ENCODE results near the gene KRT8.

DNA sequence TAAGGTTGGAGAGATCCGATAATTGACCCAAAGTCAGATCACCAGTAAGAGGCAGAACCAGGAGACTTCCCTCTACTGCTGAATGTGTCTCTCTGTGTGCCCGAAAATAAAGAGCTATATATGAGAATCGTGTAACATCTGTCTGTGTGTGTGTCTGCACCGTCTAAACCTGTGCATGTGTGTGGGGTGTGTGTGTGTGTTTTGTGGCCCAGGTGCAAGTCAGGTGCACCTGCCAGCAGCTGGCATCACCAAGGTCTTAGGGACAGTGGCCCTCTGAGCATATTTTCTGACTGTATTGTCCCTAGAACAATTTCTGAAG, 31.4 kb downstream of the KRT8 start:
- TF ChIP-seq ZBED1 (IDR thresholded peaks at IDR 0.05; ENCODE audit: borderline replicate concordance) (no peak), SREBF2 (IDR thresholded peaks at IDR 0.05; ENCODE audit: low read length) (no peak), CREB1 (IDR thresholded peaks at IDR 0.05; ENCODE audit: low read depth) (no peak)
- TF ChIP-seq, protein P1, sequence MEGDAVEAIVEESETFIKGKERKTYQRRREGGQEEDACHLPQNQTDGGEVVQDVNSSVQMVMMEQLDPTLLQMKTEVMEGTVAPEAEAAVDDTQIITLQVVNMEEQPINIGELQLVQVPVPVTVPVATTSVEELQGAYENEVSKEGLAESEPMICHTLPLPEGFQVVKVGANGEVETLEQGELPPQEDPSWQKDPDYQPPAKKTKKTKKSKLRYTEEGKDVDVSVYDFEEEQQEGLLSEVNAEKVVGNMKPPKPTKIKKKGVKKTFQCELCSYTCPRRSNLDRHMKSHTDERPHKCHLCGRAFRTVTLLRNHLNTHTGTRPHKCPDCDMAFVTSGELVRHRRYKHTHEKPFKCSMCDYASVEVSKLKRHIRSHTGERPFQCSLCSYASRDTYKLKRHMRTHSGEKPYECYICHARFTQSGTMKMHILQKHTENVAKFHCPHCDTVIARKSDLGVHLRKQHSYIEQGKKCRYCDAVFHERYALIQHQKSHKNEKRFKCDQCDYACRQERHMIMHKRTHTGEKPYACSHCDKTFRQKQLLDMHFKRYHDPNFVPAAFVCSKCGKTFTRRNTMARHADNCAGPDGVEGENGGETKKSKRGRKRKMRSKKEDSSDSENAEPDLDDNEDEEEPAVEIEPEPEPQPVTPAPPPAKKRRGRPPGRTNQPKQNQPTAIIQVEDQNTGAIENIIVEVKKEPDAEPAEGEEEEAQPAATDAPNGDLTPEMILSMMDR (IDR thresholded peaks at IDR 0.05 in 2 of 3, conservative IDR thresholded peaks at IDR 0.05 in 1 of 3; ENCODE audit: control insufficient read depth in 2 of 3, extremely low read depth in 1 of 3, insufficient read depth in 1 of 3, low read depth in 3 of 3, low read length in 3 of 3), result no peak

Data from GM12878 (cell line).